Right lobe of liver (tissue), 4 donors: ENCODE measurements around the gene KRI1.

Source experiments
- CTCF ChIP-seq, 4 donors: fragments of 200-600 bp in 3 of 4; fragments of 450-650 bp in 1 of 4; IDR thresholded peaks; one replicate each; pipeline versions ENCODE4 v1.5.1 to v1.8.0; 2016 to 2022; ENCODE audit warnings: antibody characterized with exemption in 4 of 4, mild to moderate bottlenecking in 2 of 4
- POLR2A ChIP-seq: fragments of 450-650 bp; IDR thresholded peaks from one replicate; pipeline ENCODE4 v1.6.1; 2017; ENCODE audit warnings: antibody characterized with exemption, mild to moderate bottlenecking
- donor health status: DM: no; HTN: no; CAD: no.
- donor health status: DM: no; HTN: no; CAD: no.
- donor health status: DM: no; HTN: yes; CAD: no.

- peak; percentile 74 for TF ChIP-seq POLR2A
- no peak for TF ChIP-seq CTCF (IDR thresholded peaks at IDR 0.05)
Measured at GRCh38 chr19:10543420-10544241, 22.2 kb downstream of the KRI1 start, which contains the start of gene ATG4D.
